ENCODE measurements around the gene SERPINA7.

Gene SERPINA7

DNA sequence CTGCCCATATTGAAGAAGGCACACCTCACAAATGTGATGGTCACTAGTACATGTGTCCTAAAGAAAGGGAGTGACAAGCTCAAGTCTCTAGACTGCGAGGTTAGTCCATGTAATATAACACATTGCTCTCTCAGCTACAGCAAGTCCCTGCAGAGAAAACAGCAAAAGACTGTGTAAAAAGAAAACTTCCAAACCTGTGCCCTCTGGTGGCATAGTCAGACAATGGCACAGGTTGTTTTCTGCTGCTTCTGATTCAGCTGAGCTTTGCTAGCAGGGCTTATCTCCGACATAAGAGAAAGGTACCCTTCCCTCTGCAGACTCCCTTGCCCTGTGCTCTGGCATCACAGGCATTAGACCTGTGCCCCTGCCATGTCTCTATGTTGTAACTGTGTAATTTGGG lies 1.4 kb upstream of the SERPINA7 start:
- no peak for TF ChIP-seq CEBPB (IDR thresholded peaks at IDR 0.05)
- TF ChIP-seq NFIC (IDR thresholded peaks at IDR 0.05), result no peak
- no peak for TF ChIP-seq TAF1 (IDR thresholded peaks at IDR 0.05; ENCODE audit: low read depth)
- TF ChIP-seq EGR1 (IDR thresholded peaks at IDR 0.05), result no peak
- no peak for TF ChIP-seq YY1 (IDR thresholded peaks at IDR 0.05; ENCODE audit: low read depth)
- TF ChIP-seq, protein P1, sequence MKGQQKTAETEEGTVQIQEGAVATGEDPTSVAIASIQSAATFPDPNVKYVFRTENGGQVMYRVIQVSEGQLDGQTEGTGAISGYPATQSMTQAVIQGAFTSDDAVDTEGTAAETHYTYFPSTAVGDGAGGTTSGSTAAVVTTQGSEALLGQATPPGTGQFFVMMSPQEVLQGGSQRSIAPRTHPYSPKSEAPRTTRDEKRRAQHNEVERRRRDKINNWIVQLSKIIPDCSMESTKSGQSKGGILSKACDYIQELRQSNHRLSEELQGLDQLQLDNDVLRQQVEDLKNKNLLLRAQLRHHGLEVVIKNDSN (IDR thresholded peaks at IDR 0.05), result no peak
- TF ChIP-seq TEAD4 (IDR thresholded peaks at IDR 0.05), result no peak
- TF ChIP-seq, protein P2, sequence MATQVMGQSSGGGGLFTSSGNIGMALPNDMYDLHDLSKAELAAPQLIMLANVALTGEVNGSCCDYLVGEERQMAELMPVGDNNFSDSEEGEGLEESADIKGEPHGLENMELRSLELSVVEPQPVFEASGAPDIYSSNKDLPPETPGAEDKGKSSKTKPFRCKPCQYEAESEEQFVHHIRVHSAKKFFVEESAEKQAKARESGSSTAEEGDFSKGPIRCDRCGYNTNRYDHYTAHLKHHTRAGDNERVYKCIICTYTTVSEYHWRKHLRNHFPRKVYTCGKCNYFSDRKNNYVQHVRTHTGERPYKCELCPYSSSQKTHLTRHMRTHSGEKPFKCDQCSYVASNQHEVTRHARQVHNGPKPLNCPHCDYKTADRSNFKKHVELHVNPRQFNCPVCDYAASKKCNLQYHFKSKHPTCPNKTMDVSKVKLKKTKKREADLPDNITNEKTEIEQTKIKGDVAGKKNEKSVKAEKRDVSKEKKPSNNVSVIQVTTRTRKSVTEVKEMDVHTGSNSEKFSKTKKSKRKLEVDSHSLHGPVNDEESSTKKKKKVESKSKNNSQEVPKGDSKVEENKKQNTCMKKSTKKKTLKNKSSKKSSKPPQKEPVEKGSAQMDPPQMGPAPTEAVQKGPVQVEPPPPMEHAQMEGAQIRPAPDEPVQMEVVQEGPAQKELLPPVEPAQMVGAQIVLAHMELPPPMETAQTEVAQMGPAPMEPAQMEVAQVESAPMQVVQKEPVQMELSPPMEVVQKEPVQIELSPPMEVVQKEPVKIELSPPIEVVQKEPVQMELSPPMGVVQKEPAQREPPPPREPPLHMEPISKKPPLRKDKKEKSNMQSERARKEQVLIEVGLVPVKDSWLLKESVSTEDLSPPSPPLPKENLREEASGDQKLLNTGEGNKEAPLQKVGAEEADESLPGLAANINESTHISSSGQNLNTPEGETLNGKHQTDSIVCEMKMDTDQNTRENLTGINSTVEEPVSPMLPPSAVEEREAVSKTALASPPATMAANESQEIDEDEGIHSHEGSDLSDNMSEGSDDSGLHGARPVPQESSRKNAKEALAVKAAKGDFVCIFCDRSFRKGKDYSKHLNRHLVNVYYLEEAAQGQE (IDR thresholded peaks at IDR 0.05; ENCODE audit: low read depth), result no peak
- TF ChIP-seq ZBTB7A (IDR thresholded peaks at IDR 0.05; ENCODE audit: low read depth), result no peak
- TF ChIP-seq CREB1 (IDR thresholded peaks at IDR 0.05; ENCODE audit: low read depth), result no peak
- no peak for TF ChIP-seq EP300 (IDR thresholded peaks at IDR 0.05; ENCODE audit: borderline replicate concordance)
- no peak for TF ChIP-seq FOXM1 (IDR thresholded peaks at IDR 0.05; ENCODE audit: borderline replicate concordance, low read depth)

DNA sequence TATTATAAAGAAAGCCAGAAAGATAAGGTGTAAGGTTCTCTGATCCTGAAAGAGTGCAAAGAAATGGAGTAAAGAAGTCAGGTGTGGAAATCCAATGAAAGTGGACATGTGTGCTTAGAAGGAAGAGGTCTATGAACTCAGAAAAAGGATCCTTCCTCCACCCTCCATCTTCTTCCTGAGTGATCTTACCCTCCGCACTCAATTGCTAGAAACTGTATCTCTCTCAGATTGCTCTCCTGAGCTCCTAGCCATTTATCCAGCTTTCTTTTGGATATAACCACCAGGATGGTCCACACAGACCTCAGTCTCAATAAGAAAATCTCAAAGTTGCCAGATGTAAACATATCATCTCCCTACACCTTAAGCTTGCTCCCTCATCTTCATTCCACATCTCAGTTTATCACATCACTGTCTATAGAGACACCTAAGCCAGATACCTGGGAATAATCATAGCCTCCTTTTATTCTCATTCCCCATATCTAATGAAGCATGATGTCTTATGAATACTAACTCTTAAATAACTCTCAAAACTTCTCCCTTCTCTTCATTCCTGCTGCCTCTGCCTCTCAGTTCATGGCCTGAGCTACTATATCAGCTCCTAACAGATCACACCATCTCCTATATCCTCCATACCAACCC lies 573 bp downstream of the SERPINA7 start:
- TF ChIP-seq CEBPB (IDR thresholded peaks at IDR 0.05) (no peak), ZBTB7A (IDR thresholded peaks at IDR 0.05; ENCODE audit: low read depth) (no peak), EGR1 (IDR thresholded peaks at IDR 0.05) (no peak), NFIC (IDR thresholded peaks at IDR 0.05) (no peak), TEAD4 (IDR thresholded peaks at IDR 0.05) (no peak), TCF12 (IDR thresholded peaks at IDR 0.05; ENCODE audit: low read depth) (no peak), YY1 (IDR thresholded peaks at IDR 0.05; ENCODE audit: low read depth) (no peak), FOXM1 (IDR thresholded peaks at IDR 0.05; ENCODE audit: borderline replicate concordance, low read depth) (no peak), CREB1 (IDR thresholded peaks at IDR 0.05; ENCODE audit: low read depth) (no peak), EP300 (IDR thresholded peaks at IDR 0.05; ENCODE audit: borderline replicate concordance) (no peak), RAD21 (IDR thresholded peaks at IDR 0.05; ENCODE audit: low read depth) (no peak)
- TF ChIP-seq, protein P1 (IDR thresholded peaks at IDR 0.05), result no peak
- TF ChIP-seq, protein P2 (IDR thresholded peaks at IDR 0.05; ENCODE audit: low read depth), result no peak

DNA sequence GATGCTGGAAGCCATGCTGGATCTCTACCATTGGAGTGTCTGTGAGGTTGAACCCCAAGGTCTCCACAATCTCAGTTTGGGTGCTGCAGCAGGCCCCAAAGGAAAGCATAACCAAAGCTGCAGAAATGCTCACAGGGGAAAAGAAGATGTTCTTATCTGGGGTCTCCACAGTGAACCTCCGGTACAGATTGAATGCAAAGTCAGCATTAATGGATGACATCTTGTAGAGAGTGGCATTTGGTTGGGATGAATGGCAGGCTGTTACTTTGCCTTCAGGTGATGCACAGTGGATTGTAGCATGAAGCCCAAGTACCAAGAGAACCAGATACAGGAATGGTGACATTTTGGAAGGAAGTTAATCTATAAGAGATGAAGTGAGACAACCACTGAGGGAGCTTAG lies 1.8 kb downstream of the SERPINA7 start:
- TF ChIP-seq, protein P1 (IDR thresholded peaks at IDR 0.05), result no peak
- TF ChIP-seq RAD21 (IDR thresholded peaks at IDR 0.05; ENCODE audit: low read depth) (no peak), CEBPB (IDR thresholded peaks at IDR 0.05) (no peak), FOXM1 (IDR thresholded peaks at IDR 0.05; ENCODE audit: borderline replicate concordance, low read depth) (no peak), NFIC (IDR thresholded peaks at IDR 0.05) (no peak), CREB1 (IDR thresholded peaks at IDR 0.05; ENCODE audit: low read depth) (no peak), TEAD4 (IDR thresholded peaks at IDR 0.05) (no peak), EP300 (IDR thresholded peaks at IDR 0.05; ENCODE audit: borderline replicate concordance) (no peak), TCF12 (IDR thresholded peaks at IDR 0.05; ENCODE audit: low read depth) (no peak), YY1 (IDR thresholded peaks at IDR 0.05; ENCODE audit: low read depth) (no peak), TAF1 (IDR thresholded peaks at IDR 0.05; ENCODE audit: low read depth) (no peak), ZBTB7A (IDR thresholded peaks at IDR 0.05; ENCODE audit: low read depth) (no peak), EGR1 (IDR thresholded peaks at IDR 0.05) (no peak)
- TF ChIP-seq, protein P3, sequence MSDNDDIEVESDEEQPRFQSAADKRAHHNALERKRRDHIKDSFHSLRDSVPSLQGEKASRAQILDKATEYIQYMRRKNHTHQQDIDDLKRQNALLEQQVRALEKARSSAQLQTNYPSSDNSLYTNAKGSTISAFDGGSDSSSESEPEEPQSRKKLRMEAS (IDR thresholded peaks at IDR 0.05), result no peak
- TF ChIP-seq, protein P2 (IDR thresholded peaks at IDR 0.05; ENCODE audit: low read depth), result no peak

DNA sequence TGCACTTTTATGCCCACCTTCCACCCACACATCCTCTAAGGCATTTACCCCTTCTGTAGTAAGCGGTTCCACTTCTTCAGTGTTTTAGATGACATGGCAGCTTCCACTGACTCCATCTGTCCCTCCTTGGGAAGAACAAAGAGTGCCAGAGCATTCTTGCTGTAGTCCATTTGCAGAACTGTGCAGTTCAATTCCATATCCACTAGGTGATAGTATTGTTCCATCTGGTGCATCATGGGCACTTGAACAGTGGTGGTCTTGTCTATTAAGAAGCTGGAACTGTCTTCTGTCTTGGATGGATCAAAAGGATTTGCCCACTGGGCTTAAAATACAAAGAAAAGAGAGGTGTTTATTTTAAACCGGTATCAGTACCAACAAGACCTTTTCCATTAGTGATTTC lies 3.5 kb downstream of the SERPINA7 start:
- TF ChIP-seq EP300 (IDR thresholded peaks at IDR 0.05; ENCODE audit: borderline replicate concordance), result no peak
- peak; percentile 51 for TF ChIP-seq RAD21 (IDR thresholded peaks at IDR 0.05; ENCODE audit: low read depth)
- TF ChIP-seq YY1 (IDR thresholded peaks at IDR 0.05; ENCODE audit: low read depth), result no peak
- no peak for TF ChIP-seq ZBTB7A (IDR thresholded peaks at IDR 0.05; ENCODE audit: low read depth)

Measured in Ishikawa (cell line).